Subcutaneous adipose tissue (tissue), 4 donors: Measurements from ENCODE around the gene IQSEC2. TPM values are rescaled to one million over a fixed set of nuclear protein-coding genes. Genes with fewer than 3 reads are reported as not detected.

Source experiments
- total RNA-seq, 4 donors: library from RNA; depleted of rRNA; stranded (reverse); fragments of >200 nt; gene quantifications; one replicate each; pipeline ENCODE4 v1.1.0, GENCODE V29; 2016
- TF ChIP-seq, protein P1 (sequence below): fragments of 450-650 bp; IDR thresholded peaks from one replicate; pipeline ENCODE4 v1.5.1; 2016; ENCODE audit warnings: low read depth, mild to moderate bottlenecking, control low read depth, antibody characterized with exemption, moderate library complexity

Gene IQSEC2
- total RNA-seq, 4 donors from 2014 or later, result 13.0 to 24.5 (median 19.2) TPM

DNA sequence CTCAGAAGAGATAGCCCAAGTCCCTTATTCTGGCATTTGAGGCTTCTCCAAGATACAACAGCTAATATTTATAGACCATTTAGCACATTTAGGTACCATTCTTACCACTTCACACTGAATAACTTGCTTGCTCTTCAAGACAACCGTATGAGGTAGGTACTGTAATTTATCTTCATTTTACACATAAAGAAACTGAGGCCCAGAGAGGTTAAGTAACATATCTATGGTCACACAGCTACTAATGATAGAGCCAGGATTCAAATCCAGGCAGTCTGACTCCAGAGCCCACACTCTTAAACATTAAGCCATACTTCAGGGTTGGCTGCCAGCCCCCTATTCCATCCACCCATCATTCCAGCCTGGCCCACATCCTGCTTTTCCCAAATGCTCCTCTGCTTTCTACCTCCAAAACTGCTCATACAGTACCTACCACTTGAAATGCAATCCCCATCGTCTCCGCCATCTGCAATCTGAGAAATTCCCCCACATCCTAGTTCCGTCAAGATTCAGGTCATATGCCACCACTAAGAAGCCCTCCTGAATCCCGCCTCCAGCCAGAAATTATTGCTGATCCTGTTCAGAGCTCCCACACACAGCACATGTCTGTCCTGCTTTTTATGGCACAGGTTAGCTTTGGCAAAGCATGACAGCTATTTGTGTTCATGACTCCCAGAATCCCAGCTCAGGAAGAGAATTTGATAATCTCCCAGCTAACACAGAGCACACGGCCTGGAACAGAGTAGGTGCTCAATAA is 23.5 kb downstream of the IQSEC2 start:
- TF ChIP-seq, protein P1, sequence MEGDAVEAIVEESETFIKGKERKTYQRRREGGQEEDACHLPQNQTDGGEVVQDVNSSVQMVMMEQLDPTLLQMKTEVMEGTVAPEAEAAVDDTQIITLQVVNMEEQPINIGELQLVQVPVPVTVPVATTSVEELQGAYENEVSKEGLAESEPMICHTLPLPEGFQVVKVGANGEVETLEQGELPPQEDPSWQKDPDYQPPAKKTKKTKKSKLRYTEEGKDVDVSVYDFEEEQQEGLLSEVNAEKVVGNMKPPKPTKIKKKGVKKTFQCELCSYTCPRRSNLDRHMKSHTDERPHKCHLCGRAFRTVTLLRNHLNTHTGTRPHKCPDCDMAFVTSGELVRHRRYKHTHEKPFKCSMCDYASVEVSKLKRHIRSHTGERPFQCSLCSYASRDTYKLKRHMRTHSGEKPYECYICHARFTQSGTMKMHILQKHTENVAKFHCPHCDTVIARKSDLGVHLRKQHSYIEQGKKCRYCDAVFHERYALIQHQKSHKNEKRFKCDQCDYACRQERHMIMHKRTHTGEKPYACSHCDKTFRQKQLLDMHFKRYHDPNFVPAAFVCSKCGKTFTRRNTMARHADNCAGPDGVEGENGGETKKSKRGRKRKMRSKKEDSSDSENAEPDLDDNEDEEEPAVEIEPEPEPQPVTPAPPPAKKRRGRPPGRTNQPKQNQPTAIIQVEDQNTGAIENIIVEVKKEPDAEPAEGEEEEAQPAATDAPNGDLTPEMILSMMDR, result no peak

DNA sequence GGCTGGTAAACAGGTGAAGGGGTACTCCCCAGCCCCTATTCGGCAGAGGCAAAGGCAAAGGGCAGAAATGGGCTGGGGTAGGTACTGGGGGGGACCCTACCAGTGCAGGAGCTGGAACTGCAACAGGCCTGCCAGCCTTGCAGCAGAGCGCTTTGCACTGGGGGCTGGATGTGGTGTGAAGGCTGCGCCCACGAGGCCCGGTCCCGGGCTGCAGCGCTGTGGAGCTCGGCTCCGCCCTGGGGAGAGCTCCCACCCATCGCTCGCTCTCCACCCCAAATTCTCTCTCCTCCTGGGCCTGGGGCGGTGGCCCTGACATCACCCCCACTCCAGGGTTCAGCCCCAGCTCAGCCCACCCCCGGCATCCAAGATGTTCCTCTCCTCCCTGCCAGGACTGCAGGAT is 24.2 kb downstream of the IQSEC2 start:
- TF ChIP-seq, protein P1, result no peak

DNA sequence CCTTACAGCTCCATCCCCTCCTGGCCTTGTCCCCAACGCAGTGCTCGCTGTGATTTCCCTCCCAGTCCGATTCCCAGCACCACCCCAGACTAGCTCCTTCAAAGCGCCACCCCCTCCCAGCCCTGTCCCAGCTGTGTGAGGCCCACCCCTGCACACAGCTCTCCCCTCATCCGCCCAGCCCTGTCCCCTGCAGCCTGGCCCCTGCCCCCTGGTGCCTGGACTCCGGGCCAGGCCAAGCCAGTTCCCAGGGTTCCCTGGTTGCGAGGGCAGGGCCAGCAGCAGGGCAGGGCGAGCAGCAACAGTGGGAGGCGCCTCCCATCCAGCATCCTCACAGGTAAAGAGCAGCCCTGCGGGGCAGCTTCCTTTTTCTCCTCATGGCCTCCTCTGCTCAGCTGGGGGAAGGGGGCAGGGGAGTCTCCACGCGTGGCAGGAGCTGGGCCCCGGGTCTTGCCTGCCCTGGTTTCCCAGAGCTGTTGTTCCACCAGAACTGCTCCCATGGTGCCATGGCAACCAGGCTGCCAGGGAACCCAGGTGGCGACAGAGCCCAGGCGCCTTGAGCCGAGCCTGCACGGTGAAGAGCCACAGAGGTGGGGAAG is 24.8 kb downstream of the IQSEC2 start:
- TF ChIP-seq, protein P1, result no peak

DNA sequence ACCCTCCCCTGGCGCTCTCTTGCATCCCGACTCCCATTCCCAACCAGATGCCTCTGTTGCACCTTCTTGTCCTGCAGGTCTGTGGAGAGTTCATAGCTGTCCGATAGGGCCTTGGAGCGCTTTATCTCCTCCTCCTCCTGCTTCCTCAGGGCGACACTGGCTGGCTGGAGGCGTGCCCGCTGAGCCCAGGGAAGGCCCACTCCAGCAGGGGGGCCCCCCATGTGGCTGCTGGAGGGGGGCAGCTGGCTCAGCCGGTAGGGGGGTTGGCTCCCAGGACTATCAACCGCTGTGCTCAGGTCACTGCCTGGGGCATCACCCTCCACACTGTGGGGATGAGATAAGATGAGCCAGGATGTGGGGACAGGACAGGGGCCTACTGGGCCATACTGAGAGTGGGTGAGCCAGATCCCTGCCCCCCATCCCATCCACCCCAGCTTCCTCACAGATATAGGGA is 25.6 kb downstream of the IQSEC2 start:
- TF ChIP-seq, protein P1, result no peak

DNA sequence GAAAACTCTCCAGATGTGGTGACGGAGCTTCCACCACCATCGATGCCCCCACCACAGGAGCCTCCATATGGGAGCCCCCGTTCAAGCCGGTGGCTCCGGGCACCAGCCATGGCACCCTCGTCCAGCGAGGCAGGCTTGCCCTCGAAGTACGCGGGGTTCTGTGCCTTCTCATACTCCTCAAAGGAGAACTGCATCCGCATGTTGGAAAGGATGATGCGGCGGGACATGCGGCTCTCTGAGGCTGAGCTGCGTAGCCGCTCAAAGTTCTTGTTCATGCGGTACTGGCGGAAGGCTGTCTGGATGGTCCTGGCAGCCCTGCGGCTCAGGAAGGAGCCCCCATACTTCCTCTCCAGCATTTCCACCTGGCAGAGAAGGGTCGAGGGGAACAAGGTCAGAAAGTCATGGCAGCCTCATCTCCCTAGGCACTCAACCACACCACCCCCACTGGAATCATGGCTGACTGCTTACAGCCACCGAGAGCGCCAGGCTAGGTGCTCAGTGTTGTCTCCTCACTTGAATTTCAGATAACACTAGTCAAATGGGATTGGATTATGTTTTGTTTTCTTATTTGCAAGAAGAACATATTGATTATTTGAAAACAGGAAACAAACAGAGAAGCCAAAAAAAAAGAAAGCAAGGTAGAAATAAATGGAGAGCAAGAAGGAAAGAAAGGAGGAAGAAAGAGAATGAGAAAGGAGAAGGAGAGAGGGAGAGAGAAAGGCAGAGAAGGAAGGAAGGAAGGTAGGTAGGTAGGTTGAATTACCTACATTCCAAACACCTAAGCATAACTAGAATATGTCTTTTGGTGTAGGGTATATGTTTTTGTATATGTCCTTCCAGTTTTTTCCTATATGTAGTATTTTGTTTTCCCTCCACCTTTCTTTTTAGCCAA is 26.6 kb downstream of the IQSEC2 start:
- TF ChIP-seq, protein P1, result no peak

DNA sequence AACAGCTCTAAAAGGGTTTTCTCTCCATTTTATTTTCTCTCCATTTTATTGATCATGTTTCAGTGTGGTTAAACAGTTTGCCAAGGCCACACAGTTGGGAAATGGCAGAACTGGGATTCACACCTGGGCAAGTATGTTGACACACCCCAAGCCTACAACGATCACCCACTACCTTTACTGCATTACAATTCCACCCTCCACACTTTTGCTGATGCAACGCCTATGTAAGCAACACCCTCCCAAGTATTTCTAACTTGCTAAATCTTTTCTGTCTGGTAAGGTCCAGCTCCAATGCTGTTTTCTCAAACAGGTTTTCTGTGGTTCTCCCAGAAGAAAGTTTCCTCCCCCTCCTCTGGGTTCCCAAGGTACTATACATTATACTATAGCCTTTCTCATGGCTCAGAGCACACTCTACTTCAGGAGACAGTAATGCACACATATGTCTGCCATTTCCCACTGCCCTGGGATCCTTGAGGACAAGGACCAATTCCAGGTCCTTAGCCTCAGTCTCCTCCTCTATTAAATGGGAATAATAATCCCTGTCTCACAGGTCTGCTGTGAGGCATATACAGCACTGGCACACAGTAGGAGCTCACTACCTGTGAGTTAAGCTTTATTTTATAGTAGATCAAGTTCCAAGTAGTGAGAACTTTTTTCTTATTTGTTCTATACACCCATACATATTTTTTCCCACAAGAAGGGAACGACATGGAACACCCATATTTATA is 27.9 kb downstream of the IQSEC2 start:
- TF ChIP-seq, protein P1, result no peak
